GF-D8 (cell line): ENCODE measurements around the gene ERCC6L.
A peak's percentile ranks its signal among the peaks of the same experiment; 100 is the strongest.

ENCODE experiments used
- DNase-seq: peaks from one replicate; lab custom pipeline; 2025; lab: John Stamatoyannopoulos, UW

The ERCC6L gene, protein sequence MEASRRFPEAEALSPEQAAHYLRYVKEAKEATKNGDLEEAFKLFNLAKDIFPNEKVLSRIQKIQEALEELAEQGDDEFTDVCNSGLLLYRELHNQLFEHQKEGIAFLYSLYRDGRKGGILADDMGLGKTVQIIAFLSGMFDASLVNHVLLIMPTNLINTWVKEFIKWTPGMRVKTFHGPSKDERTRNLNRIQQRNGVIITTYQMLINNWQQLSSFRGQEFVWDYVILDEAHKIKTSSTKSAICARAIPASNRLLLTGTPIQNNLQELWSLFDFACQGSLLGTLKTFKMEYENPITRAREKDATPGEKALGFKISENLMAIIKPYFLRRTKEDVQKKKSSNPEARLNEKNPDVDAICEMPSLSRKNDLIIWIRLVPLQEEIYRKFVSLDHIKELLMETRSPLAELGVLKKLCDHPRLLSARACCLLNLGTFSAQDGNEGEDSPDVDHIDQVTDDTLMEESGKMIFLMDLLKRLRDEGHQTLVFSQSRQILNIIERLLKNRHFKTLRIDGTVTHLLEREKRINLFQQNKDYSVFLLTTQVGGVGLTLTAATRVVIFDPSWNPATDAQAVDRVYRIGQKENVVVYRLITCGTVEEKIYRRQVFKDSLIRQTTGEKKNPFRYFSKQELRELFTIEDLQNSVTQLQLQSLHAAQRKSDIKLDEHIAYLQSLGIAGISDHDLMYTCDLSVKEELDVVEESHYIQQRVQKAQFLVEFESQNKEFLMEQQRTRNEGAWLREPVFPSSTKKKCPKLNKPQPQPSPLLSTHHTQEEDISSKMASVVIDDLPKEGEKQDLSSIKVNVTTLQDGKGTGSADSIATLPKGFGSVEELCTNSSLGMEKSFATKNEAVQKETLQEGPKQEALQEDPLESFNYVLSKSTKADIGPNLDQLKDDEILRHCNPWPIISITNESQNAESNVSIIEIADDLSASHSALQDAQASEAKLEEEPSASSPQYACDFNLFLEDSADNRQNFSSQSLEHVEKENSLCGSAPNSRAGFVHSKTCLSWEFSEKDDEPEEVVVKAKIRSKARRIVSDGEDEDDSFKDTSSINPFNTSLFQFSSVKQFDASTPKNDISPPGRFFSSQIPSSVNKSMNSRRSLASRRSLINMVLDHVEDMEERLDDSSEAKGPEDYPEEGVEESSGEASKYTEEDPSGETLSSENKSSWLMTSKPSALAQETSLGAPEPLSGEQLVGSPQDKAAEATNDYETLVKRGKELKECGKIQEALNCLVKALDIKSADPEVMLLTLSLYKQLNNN

DNA sequence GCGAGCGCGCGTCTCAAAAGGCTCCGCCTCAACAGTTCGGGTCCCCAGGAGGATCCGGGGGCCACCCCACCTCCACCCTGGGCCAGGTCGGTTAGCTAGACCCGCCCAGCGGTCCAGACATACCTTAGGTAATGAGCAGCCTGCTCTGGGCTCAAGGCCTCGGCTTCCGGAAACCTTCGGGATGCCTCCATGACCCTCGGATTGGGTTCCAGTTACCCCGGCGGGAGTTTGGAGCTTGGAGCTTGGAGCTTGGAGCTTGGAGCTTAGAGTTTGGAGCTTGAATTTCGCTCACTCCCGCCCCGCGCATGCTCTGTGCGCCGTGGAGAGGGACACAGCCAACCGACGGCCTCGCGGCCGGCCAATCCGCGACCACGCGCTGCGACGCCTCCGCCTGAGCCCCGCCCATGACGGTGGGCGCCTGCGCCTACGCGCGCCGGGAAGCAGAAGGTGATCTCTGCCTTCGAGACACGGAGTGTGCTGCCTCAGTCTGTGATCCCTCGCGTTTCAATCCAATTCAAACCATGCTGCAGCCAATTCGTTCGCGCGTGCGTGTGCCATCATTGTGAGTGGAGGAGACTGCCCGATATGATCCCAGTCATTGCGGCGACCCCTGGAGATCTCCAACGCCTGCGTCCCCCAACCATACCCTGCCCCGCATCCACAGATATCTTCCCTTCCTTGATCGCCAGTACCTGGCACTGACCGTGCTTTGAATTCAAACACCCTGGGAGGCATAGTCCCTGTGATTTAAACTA is at the start of gene ERCC6L:
TSS of gene ERCC6L (minus strand) at position 307 of the 755 bp plus-strand sequence. CDS start at position 191, 116 bp downstream.
- DNase-seq = peak; percentile 61

DNA sequence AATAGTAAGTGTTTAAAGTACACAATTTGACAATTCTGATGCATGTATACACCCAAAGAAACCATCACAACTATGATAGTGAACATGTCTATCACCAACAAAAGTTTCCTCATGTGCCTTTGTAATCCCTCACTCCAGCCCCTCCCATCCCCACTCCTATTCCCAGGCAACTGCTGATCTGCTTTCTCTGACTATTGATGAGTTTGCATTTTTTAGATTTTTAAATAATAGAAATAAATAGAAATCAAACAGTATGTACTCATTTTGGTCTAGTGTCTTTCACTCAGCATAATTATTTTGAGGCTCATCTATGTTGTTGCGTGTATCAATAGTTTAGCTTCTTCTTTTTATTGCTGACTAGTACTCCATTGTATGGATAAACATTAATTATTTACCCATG is 43.5 kb upstream of the ERCC6L start:
- DNase-seq = no peak

DNA sequence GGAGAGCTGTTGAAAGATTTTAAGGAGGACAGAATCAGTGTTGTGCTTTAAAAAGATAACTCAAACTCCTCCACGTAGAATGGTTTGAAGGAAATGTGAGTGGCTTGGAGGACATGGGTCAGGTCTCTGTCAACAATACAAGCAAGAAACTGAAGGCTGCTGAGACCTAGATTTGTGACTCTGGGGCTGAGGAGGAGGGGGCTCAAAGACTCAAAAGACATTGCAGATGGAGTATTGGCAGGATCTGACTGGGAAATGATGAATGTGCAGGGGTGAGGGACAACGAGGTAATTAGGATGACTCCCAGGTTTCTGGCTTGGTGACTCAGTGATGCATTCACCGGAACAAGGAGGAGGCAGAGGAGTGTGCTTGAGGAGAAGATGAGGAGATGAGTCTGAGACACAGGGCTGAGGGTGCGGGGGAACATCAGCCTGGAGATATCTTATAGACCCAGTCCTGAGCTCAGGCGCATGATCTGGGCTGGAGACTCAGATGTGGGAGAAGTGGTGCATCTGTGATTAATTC is 41.6 kb upstream of the ERCC6L start:
- no peak for DNase-seq

DNA sequence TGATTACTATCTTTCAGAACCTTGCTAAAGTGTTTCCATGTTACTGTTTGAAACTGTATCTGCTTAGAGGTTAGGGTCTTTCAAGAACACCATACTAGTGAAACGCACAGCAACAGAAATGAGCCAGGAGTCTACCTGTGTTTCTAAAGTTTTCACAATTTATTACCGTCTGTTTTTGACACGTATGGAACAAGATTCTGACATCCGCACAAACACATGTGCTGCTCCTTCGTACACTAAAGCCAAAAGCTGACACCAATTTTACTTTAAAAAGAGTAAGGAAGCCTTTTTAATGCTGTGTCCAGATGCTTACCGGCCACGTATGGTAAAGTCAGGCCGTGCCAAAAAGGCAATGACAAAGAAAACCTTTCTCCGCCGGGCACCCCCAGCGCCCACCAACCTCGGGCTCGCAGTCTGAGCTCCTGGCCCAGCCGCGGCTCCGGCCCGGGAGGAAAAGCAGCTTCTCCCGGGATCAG is 37.7 kb upstream of the ERCC6L start:
- DNase-seq = no peak

DNA sequence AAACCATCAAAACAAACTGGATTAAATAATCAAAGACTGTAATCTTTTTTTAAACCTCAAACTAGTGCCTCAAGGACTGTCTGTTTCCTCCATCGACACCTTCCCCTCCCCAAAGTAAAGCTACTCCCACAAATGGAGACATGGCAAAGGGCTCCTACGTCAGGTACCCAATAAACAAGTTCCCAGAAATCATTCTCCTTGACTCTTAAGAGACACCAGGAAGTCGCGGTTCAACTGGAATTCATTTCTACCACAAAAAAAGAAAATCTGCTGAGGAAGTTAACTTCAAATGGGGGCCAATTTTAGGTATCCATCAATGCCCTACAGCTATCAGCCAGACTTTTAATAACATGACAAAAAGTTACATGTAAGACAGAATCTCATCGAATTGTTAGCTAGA is 35.7 kb upstream of the ERCC6L start:
- DNase-seq = no peak

DNA sequence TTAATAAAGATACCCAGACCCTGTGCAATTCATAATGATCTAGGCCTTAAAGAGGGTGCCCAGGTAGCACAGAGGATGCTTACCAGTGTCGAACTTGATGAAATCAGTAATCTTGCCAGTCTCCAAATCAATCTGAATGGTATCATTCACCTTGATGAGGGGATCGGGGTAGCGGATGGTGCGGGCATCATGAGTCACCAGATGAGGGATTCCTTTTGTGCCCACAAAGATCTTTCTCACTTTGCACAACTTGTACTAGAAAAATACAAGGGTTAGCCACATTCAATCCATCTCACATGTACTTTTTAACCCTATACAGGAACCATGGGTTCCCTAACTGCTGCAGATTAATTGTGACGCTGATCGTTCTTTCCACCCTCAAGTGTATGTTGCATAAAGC is 34.9 kb upstream of the ERCC6L start:
- no peak for DNase-seq

DNA sequence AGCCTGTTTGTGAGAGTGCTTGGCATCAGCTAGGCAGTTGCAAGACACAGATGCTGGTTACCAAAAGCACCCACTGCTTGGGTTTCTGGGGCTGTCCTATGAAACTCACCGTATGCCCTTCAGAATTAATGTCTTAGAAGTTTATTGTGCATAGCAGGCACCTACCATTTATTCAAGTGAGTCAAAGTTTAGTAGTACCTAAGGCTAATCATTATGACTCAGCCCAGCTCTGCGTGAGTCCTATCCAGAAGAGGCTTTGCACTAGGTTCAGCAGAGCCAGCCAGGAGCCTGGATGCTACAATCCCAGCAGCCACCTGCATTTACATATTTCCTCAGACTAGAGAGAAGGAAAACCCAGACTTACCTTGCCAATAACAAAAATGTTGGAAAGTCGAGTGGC is 34.0 kb upstream of the ERCC6L start:
- no peak for DNase-seq

DNA sequence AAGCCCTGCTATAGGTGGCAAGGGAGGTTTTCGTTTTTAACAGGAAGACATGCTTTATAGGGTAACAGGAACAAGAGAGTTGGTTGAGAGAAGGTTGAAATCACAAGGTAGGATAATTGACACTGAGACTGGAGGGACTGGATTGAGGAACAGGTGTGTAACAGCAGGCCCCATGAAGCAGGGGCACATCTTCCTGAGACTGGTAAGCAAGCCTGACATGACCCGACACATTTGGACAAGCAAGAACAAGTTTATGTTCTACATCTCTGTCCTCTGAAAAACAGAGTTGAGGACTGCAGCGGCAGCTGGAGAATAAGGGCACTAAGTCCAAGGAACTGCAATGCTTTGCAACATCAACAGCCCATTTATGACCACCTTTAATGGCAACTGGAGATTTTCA is 33.0 kb upstream of the ERCC6L start:
- DNase-seq = no peak

DNA sequence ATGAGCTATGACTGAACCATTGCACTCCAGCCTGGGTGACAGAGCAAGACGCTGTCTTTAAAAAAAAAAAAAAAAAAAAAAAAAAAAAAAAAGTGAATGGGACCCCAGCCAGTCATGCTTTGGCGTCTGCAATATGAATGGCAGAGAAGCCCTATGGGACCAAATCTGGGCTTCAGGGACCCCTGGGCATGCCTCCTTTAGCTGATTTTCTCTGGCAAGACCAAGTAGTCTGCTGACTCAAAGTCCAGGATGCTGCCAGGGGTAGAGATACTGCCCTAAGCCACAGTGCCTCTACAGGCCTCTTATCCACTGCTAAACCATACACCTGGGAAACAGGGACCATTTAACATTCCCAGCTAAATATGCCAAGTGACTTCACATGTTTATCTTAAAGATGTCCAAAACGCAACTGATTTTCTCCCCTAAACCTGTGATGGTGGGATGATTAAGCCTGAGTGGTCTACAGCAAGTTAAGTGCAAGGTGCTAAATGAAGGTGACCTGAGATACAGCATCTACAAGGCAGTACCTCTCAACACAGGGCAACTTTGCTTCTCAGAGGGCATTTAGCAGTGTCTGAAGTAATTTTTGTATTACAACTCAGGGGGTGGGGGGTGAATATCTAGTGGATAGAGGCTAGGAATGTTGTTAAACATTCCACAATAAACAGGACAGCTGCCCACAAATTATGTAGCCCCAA is 32.4 kb upstream of the ERCC6L start:
- no peak for DNase-seq

DNA sequence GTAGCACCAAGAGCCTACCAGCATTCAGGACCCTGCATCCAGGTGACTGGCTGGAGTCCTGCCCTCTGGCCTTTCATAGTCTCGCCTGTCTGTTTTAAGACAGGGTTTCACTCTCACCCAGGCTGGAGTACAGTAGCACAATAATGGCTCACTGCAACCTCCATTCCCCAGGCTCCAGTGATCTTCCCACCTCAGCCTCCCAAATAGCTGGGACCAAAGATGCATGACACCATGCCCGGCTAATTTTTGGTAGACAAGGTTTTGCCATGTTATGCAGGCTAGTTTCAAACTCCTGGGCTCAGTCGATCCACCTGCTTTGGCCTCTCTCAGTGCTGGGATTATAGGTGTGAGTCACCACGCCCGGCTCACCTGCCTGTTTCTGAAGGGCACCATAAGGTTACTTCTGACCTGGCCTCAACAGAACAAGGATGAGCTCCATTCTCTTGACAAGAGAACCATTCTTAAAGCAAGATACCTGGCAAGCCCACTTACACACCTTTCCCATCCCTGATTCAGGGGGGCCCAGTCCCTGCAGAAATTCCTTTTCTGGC is 31.6 kb upstream of the ERCC6L start:
- DNase-seq = no peak

DNA sequence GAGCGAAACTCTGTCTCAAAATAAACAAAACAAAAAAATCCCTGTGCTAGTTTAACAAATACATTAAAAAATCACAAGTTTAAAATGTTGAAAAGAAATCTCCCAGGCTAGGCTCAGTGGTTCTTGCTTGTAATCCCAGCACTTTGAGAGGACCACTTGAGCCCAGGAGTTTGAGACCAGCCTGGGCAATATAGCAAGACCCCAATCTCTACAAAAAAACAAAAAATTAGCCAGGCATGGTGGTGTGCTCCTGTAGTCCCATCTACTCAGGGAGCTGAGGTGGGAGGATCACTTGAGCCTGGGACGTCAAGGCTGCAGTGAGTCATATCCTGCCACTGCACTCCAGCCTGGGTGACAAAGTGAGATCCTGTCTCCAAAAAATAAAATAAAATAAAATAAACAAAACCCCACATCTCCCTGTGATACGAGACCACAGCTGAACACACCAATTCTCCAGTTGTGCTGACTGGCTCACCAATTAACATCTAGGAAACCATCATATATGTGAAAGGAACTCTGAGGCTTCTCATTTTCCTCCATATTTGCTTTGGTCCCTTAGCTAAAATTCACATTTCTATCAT is 30.9 kb upstream of the ERCC6L start:
- DNase-seq = no peak

DNA sequence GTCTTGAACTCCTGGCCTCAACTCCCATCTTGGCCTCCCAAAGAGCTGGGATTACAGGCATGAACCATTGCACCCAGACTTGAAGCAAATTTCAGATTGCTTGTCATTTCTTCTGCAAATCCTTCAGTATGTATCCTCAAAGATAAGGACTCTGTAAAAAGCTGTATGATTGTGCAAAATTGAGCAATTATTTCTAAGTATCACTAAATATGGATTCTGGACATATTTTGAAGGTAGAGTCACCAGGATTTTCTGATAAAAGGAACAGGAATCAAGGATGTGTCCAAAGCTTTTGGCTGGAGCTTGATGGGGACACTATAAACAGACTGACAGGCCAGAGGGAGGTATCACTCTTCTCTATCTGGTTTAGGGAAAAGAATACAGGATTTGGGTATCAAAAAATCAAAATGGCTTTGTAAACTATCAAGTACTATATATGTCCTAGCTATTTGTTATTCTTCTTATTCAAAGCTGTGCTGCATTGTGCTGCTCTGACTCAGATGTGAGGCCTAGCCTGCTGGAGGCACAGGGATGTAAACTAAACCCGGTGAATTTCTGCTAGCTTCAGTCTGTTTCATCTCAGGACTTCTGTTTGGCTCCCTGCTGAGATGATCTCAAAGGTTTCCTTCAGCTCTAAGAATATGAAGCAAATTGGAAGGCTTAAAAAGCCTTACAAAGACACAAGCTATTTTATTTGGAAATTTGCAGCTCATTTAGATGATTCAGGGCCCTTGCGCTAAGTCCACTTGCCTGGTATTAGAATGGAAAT is 30.0 kb upstream of the ERCC6L start:
- DNase-seq = no peak

DNA sequence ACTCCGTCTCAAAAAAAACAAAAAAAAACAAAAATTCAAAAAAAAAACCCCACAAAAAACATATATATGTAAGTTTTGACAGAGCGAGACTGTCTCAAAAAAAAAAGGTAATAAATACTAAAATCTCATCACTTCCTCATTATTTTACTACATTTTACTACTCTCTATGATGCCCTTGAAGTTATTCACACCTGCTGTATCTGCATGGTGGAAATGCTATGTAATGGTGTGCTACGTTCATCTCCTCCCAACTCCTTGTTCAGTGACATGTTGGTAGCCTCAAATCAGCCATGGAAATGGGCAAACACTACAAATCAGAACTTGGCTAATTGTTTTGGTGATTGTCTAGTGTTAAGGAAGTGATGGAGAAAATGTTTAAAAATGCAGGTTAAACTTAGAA is 26.4 kb upstream of the ERCC6L start:
- no peak for DNase-seq

DNA sequence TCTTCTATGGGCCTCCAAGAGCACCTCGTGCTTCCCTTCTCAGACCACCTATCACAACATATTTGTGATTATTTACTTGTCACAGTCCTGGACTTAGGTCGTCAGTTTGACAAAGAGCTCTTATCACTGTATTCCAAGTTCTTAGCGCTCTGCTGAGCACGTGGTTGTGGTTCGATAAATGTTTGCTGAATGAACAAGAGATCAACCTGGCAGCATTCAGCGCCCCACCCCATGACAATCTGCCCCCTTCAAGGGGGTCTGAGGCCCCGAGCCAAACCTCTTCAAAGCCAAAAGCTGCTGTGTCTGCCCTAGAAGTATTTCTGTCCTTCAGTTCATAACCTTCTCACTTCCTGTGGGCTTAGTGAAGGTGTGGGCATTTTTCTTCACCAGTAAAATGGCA is 23.2 kb upstream of the ERCC6L start:
- no peak for DNase-seq

DNA sequence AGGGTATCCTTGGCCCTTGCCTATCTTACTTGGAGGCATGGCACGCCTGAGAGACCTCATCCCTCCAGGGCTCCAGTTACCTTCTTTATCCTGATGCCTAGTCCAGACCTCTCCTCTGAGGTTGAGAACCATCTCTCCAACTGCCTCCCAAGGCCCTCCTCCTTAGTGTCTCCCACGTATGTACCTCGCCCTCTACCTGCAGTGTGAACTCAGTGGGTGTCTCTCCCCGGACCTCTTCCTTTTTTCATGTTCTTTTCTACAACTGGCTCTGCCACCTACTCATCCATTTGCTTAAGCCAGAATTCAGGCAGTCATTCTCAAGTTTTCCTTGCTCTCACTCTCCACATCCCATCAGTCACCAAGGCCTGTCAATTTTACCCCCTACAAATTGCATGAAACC is 21.6 kb upstream of the ERCC6L start:
- no peak for DNase-seq

DNA sequence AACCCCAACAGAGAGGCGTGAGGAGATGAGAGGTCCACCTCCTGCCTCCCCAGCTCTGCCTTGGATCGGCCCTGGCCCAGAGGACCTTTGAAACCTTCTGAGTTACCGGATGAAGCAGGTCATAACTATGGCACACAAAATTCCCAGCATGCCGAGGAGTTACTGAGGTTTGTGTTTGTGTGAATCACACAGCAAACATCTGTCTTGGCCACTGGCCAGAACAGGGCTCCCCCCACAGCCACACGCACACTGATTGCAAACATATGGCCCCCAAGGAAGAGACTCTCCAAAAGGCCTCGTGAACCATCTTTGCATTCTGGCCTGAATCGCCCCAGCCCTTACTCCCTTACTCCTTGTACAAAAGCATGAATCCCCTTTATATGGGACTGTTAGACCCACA is 19.3 kb upstream of the ERCC6L start:
- no peak for DNase-seq

DNA sequence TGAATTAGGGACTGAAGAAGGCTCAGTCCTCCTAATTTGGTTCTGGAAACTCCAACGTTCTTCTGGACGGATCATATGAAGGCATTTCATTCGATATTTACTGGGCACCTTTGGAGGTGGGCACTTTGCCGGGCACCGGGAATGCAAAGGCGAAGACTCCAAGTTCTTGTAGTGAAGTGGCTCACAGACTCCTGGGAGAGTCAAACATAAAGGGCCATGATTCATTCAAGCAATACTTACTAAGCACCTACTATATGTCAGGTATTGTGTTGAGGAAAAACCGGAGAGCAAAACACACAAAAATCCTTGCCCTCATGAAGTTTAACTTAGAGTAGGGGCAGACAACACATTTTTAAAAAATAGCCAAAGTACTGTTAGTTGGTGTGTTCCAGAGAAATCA is 17.0 kb upstream of the ERCC6L start:
- no peak for DNase-seq

DNA sequence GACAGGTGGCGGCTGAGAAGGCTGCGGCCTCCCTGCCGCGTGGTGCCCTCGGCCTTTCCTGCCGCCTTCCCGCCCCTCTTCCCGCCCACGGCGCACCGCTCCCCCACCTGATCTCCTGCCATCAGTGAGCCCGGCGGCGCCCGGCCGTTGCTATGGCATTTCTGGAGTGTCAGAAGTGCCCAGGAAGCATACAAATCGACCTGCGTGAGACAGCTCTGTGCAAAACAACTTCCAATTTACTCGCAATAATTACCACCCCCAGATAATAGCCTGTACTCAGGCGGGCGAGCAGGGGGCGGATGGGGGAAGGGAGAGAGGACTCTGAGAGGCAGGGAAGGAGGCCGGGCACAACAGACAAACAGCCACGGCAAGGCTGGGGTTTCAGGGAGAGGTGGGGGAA is 16.6 kb upstream of the ERCC6L start:
- DNase-seq = no peak

DNA sequence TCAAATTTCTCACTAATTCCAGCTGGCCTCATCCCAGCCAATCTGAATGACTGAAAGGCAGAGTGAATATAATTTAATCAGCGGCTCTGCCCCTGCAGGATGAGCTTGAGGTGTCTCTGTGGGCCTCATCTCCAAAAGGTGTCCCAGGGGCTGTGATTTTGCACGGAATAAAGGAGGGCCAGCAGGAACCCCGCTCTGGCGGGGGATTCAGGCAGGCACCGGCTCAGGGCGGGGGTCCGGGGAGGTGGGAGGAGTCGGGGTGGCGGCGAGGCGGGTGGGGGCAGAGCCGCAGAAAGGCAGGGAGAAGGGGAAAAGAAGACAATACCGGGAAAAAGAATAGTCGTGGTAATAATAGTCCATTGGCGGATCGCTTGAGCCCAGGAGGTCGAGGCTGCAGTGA is 16.0 kb upstream of the ERCC6L start:
- no peak for DNase-seq
